Activated CD8-positive, alpha-beta memory T cell treated with anti-CD3 and anti-CD28 coated beads for 48 hours (primary cell): ENCODE data around the gene C14orf132.

Experiments used
- DNase-seq, 3 experiments: peaks; one replicate each; pipeline ENCODE4 v3.0.0-alpha.2; 2020; ENCODE audit warnings: low read depth in 2 of 3, low spot score in 2 of 3

C14orf132 gene

DNA sequence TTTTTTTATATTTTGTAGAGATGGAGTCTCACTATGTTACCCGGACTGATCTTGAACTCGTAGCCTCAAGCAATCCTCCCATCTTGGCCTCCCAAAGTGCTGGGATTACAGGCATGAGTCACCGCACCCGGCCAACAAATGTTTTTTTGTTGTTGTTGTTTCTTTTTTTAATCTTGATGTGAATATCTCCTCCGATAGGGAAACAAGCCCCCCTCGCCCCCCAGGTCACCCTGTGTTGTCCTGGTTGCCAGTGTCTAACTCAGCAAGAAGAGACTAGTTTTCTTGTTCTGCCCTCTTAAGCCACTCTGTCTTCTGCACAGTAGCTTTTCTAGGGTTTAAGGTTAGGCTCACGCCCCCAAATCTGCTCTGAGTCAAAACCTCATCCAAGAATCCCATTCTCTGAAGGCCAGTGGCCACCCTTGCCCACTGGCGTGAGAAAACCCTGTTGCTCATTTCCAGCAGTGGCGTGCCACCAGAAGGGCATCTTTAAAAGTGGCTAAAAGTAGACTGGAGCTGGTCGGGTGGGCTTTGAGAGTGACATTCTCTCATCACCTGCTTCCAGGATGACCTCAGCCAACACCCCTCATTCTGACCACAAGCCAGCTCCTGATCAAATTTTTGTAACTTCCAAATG lies 42.7 kb downstream of the C14orf132 start:
- no peak for DNase-seq

DNA sequence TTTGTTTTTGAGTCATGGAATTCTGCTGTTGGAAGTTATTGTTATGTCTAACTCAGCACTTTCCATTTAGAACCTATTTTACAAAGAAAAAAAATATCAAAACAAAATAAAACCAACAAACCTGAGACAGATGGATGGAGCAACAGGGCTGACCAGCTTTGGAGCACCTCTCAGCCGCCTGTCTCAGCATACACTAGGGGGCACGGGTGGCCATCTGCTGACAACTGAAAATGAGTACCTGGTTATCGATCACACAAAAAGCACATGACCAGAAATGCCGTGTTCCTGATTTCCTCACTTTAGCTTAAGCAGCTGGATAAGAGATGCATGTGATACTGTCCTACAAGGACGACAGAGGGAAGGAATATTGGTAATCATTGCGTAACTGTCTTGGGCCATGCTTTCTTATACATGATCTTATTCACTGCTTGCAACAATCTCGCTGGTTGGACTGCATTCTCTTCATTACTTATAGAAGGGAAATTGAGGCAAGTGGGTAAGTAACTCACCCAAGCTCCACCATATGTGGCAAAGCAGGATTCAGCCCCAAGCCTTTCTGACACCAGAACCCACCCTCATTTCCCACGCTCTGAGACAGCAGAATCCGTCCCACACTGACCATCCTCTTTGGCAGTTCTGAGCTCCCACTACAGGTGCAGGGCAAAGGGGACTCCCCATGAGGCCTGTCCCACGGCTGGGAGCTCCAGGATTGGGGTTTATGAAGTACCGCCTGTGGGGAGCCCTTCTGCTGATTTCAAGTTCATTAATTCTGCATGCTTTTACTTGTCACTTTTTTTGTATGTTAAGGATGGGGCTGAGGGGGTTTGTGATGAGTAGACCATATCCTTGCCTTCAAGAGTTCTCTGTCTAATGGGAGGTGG lies 43.5 kb downstream of the C14orf132 start:
- DNase-seq: no peak

DNA sequence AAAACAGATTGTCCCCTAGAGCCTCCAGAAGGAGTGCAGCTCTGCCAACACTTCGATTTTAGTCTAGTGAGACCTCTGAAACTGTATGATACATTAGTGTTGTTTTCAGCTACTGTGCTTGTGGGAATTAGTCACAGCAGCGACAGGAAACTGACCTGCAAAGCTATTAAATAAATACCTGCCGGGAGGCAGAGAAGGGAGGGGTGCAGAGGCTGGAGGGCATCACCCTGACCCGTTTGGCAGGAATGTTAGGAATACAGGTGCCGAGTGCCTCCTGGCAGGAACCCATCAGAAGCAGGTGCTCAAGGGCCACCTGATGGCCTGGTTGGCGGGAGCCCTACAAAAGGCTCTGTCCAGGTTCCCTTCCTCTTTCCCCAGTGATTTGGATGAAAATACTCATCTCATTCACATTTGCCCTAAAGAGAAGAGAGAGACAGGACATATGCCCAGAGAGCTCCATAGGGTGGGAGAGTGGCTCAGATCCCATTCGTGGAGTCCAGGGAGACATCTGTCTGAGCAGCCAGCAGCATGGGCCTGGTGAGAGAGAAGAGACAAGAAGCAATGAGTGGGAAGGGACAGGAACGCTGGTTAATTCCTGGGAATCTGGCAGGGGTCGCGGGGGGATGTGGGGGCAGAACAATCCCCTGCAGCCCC lies 44.6 kb downstream of the C14orf132 start:
- DNase-seq: no peak

DNA sequence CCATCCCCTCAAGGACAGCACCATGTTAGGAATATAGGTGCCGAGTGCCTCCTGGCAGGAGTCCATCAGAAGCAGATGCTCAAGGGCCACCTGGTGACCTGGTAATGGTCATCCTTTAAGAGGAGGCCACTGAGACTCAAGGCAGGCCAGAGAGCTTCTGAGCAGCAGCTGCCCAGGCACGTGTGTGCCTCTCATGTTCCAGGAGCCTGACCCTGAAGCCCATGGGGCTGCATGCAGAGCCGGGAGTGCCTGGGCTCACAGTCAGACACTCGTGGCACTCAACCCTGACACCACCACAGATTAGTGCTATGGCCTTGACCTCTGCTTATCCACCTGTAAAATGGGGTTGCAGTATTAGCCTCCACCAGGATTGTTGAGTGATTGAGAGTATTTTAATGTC lies 45.6 kb downstream of the C14orf132 start:
- no peak for DNase-seq

DNA sequence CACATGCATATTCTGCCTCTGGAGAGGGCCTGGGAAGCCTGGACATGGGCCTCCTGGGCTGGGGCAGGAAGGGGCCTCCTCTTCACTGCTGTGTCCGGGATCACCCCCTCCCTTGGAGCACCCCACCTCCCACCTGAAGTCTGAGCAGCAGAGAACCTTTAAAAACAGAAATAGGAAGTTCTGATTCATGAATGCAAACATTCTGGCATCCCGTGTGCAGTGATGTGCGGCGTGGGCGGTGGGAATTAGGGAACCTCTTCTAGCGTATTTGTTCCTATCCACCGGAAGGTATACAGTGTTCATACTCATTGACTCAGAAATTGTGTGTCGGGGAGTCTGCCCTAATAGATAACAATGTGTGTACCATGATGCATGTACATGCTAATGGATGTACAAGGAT lies 46.2 kb downstream of the C14orf132 start:
- DNase-seq: no peak

DNA sequence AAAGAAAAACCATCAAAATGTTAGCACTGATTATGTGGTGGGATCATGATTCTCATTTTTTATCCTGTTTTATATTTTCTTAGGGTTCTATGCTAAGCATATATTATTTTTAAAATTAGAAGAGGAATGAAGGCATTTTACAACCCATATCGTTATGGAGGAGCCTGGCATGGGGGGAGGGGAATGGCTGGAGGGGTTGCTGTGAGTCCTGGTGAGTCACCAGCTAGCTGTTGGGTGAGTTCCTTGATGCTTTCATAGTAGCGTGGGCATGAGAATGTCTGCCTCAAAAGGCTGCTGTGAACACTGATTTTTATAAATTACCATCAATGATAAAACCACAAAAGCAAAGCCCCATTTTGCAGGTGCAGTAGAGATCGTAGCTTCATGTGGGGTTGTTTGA lies 46.9 kb downstream of the C14orf132 start:
- no peak for DNase-seq

DNA sequence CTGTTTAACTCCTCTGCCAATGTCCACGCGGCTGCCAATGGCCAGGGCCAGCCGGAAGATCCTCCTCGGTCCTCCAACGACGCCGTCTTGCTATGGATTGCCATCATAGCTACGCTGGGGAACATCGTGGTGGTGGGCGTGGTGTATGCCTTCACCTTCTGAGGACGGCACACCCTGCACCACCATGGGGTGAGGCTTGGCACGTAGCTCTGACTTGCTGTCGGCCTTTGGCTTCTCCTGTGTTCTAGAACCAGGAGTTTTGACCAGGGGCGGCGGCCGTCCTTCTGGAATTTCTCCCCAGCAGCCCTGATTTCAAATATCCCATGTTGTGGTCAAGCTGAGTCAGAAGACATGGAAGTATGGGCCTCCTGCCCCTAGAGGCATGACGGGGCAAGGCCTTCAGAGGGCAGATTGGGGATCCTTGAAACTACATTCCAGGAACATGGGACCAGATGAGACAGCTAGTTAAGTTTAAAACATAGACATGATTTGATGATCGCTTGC lies 47.5 kb downstream of the C14orf132 start:
- no peak for DNase-seq

DNA sequence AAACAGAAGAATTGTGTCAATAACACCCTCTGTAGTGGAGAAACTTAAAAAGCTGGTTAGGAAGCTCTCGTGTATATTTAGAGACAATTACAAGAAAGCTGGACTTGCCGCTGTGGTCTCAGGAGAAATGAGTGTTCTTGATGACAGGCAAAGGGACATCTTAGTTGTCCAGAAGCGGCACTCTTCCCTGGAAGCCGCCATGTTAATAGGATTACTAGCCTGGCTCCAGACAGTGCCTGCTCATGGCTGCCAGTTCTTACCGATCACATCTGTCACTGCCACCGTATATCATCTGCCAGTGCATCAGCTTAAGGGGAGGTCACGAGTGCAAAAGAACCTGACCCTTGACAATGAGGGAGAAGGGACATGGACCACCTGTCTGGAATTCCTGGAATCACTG lies 48.9 kb downstream of the C14orf132 start:
- no peak for DNase-seq

DNA sequence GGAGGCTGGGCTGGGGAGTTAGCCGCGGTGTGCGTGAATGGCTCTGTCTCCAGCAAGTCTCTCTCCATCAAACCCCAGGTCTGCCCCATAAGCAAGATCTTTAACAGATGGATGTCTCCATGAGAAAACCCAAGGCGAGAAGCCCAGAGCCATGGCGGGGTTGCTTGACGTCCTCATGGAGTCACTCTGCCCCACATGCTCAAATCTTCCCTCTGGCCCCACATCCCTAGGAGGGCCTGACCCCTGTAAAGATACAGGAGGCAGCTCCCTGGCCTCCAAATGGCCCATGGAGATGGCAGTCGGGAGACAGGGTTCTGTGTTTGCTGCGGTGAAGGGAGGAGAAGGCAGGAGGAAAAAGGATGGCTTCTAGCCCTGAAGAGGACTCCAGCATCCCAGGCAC lies 49.3 kb downstream of the C14orf132 start:
- DNase-seq: no peak

DNA sequence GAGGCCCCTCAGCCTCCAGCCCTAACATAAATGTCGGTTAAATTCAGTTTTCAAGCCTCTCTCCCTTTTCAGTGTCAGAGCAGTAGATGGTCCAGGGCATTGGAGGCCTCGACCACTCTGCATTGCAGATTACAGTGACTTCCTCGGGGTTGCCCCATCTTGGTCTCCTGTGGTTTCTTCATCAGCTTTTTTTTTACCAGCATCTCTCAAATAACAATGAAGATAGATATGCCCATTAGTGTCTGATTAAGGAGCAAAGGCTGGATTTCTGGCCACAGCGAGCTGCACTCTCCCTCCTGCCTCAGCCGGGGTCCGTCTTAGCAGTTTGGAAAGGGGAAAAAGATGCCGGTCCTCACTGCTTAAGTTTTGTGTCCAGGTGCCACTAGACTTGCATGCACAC lies 49.7 kb downstream of the C14orf132 start:
- no peak for DNase-seq

DNA sequence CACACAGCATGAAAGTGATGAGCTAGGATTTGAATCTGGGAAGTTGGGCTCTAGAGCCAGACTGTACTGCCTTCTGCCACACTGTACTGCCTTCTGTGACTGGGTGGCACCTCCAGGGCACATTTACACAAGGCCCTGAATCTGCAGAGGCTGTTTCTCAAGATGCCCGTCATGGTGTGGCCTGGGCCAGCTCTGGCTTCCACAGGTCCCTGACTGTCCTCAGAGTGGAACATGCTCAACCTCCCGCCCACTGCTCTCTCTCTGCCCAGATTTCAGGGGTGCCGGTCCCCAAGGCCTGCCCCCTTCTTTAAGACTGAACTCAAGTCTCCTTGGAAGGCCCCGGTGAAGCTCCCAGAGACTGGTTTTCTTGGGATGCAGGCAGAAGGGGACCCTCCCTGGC lies 50.2 kb downstream of the C14orf132 start:
- DNase-seq: no peak

DNA sequence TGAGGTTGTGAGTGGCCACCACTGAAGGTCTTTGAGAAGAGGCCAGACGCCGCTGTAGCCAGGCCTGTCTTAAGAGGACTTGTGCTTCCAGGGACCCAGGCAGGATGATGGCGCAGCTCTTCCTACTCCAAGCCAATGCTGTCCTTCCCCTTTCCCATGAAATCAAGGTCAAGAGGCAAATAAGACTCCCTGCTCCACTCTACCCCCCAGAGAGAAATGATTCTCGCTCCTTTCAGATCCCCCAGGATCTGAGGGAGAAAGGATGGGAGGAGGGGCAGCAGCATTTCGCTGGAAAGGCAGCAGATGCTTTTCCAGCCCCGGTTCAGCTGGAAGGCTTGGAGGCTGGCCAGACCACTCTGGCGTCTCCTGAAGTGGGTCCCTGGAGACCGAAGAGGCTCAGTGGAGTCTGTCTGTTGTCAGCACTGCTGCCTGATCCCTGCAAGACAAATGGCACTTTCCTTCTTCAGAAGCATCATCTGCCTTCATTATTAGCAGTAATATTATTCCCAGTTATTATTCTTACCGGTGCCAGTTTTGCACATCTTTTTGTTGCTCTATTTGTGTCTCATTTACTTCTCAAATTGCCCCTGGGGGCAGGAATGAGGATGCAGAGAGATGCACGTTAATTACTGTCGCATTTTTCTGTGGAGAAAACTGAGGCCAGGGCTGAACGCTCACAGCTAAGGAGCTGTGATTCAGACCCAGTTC lies 51.4 kb downstream of the C14orf132 start:
- no peak for DNase-seq

DNA sequence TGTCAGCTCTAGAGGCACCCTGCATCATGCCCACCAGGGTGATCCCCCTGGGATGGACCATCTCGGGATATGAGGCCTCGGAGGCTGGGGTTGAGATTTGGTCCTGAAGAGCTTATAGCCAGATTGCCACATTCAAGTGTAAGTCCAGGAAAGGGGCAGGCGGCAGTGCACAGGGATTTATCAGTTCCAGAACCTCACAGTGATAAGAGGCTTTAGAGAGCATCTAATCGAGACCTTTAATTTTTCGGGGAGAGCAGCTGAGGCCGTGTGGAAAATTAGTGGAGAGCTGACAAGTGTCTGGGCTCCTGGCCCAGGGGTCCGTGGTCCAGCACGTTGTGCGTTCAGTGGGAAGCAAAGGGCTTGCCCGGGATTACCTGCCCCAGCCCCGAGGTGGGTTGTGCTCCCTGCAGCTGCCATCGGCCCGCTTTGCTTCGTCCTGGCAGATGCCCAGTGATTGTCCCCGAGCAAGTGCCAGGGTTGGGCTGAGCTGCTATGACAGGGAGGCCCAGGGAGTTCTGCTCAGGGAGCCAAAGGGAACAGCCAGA lies 52.1 kb downstream of the C14orf132 start:
- DNase-seq: no peak

DNA sequence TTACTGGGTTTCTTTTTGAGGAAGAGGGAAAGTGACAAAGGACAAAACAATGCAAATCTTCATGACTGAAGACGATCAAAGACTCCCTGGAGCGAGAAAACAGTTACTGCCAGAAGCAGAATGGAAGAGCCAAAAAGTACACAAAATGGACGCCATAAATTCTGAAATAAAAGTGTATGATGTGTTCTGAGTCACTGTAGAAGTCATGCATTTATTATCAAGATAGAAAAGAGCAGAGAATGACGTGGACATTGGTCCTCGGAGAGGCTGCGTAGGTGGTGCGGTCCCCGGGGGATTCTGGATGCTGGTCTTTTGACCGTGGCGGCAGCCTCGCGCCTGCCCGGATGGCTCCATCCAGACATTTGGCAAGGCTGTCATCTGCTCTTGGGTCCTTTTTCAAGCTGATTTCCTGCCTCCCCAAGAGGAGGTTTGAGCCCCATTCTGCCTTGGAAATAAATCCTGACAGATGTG lies 52.8 kb downstream of the C14orf132 start:
- no peak for DNase-seq

DNA sequence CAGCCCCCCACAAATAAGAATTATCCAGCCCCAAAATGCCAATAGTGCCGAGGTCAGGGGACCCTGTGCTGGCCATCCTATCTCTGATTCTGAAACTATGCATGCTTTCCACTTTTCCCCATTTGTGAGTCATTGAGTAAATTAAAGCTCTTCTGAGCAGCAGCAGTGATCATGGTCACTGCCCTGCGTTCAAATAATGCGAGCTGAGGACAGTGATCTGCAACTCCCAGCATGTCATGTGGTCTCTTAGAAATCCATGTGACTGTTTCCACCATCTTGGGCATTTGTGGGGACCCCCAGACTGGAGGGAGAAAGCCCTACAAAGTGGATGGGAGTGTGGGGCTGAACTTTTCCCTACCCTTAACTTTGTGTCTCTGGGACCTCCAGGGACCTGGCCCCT lies 53.8 kb downstream of the C14orf132 start:
- no peak for DNase-seq

DNA sequence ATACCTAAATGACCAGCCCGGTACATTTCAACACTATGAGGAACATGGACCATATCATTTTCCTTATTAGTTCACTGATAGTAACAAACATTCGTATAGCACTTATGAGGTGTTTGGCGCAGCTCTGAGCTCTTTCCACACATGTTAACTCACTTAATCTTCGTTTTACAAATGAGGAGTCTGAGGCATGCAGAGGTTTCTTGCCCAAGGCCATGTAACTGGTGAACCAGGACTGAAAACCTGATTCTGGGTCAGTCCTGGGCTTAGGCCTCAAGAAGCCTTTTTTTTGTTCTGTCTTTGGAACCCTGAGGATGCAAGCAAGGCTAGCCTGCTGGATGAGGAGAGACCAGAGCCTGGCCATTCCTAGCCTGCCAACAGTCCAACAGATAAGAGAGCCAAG lies 55.0 kb downstream of the C14orf132 start:
- DNase-seq: no peak

DNA sequence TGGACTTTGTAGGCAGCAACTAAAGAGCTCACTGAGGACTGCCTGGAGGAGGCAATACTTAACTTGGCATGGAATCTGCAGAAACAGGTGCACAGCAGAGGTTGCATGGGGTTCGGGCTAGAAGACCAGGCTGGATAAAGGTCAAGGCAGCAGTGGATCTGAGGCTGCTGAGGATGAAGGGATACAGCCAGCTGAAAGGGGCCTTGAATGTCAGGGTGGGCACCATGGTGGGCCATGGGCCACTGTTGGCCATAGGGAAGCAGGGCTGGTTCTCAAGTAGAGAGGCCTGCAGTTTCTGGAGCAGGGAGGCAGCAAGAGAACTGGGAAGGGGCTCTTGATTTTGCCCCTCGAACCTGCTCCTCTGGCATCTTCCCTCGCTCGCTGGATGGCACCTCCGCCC lies 55.5 kb downstream of the C14orf132 start:
- DNase-seq: no peak

DNA sequence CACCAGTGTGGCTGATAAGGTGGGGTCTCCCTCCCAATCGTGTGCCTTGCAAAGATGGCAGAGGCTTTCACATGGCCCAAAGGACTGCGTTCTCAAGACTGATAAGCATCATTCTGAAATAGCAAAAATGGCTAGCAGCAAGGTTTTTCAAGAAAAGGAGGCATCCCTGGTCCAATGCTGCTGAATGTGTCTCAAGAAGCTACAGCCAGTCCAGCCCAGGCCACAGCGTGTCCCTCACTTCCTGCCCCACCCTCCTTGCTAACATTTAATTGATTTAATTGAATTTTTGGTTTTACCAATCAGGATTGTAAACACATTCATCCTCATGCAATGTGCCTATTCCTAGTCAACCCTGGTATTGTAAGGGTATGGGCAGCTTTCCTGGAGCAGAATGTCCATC lies 55.9 kb downstream of the C14orf132 start:
- no peak for DNase-seq

DNA sequence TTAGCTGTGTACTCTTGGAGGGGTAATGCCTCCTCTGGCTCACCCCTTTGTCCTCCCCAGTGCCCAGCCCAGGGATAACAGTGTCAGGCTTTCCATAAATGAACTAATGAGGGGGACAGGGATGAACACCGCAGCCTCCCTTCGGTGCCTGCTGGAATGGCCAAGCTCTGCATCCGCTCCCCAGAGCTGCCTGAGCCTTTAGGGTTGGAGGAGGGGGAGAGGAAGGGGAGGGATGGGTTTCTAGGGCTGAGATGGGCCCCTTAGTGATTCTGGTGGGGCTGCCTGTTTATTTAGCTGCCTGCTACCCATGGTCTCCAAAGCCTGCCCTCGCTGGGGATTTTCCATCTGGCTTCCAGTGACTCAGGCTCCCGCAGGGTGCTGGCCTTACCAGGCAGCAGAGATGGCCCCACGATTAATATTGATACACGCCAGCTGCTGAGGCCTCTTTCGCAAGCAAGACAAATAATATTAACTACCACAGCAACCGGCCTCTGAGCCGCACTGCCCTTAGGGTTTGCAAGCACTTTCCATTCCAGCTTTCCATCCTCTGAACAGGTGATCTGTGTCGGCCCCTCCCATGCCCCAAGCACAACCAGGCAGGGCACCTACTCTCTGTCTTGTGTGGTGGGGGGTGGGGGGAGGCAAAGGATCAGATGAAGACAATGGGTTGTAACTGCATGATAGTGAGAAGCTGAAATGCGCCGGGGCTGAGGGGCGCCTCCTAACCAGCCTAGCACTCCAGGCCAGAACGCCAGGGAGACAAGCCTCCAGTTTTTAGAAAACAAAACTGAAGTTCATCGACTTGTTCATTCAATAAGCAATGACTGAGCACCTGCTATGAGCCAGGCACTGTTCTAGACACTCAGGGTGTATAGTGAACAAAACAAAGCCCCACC lies 56.7 kb downstream of the C14orf132 start:
- DNase-seq: no peak
